ENCODE measurements around the gene SYNE3. TPM values are rescaled to one million over a fixed set of nuclear protein-coding genes. Genes with fewer than 3 reads are reported as not detected.

SYNE3 gene
- total and polyA plus RNA-seq, 9 of the 15 experiments (the other 6 are each of a cell fraction or from before 2014, with no cell fraction given), result 0.04 to 3.1 (median 0.55) TPM

DNA sequence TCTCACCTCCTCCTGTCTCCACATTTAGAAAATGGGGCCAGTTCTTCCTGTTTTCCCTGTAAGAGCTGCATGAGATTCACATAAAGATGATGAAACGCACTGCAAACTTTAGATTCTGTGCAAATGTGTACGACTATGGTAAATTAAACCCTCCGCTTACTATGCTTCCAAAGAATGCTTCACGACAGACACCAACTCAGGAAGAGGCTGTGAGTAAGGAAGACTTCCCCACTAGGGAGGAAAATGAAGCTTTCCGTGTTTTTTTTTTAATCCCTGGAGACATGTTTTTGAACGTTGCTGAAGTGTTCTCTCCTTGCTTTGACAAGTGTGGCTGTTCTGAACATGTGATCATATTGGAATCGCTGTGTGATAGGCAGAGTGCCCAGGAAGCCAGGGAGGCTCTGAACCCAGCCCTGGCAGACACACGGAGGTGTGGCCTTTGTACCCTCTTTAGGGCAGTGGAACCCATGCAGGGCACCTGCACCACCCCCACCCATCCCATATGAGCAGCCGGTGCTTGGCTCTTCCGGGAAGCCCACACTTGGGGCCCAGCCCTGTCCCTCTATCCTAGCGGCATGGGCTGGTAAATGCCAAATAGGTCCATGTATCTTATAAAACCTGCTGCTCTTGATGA, 7.5 kb upstream of the SYNE3 start (continued):
- TF ChIP-seq RB1 (IDR thresholded peaks at IDR 0.05; ENCODE audit: low read depth) (no peak), CXXC5 (CRISPR knock-in tag; IDR thresholded peaks at IDR 0.05) (peak; percentile 57), ZNF395 (CRISPR knock-in tag; IDR thresholded peaks at IDR 0.05) (peak; percentile 79; the same call in 1 of the 2 replicates)

GRCh38 chr14:95523051-95523814, 6.8 kb upstream of the SYNE3 start:
- WGBS (ENCODE audit: insufficient coverage, low coverage, missing lambda C conversion rate), result 6% methylated on average over 12 of the region's 12 CpGs
- Histone ChIP-seq H3K9ac (ENCODE audit: insufficient read depth in 1 of 2, low read depth in 2 of 2, low read length in 2 of 2) (peak overlapping the region; percentile 43 to 51; a peak in 3 of 4 replicates), H3K4me2 (ENCODE audit: insufficient read depth, low read length) (peak overlapping the region; percentile 74), H3K4me3 (peak overlapping the region; percentile 9; the same call in 1 of the 2 replicates), H3K79me2 (ENCODE audit: control insufficient read depth, insufficient read depth, low read length) (no peaks in the 10 kb centered on the region; the same call in 2 of the 3 replicates), H3K27ac (ENCODE audit: extremely low read depth, low read depth, low read length) (peak overlapping the region; percentile 63), H3K36me3 (ENCODE audit: control insufficient read depth, insufficient read depth, low read length) (no peaks in the 10 kb centered on the region), H3K27me3 (ENCODE audit: control insufficient read depth in 2 of 2, insufficient read depth in 2 of 2, low read length in 2 of 2) (no peaks in the 10 kb centered on the region), H3K4me1 (replicated peaks in 1 of 2; ENCODE audit: control insufficient read depth in 2 of 2, insufficient read depth in 2 of 2, low read length in 2 of 2) (peaks cover 0 to 53% of the 10 kb centered on the region in 2 experiments; a peak in 3 of 5 replicates), H3K9me3 (replicated peaks; ENCODE audit: control insufficient read depth, insufficient read depth, low read depth, low read length) (no peaks in the 10 kb centered on the region), H4K20me1 (replicated peaks; ENCODE audit: control insufficient read depth, insufficient read depth, low read length) (no peaks in the 10 kb centered on the region), H2AFZ (ENCODE audit: low read depth, low read length) (peak overlapping the region; percentile 76), H3K9me1 (ENCODE audit: control insufficient read depth, insufficient read depth, low read length) (no peaks in the 10 kb centered on the region)
- intact Hi-C loops (cut with micrococcal nuclease) (no loop called here), in situ Hi-C loops (cut with MboI) (no loop called here)
- FAIRE-seq, result peak; percentile 85
- CTCF ChIA-PET (ENCODE audit: low intra/inter-chr PET ratio), result no interaction called here
- peak in 2 of 4 experiments; percentile 42 to 65 for DNase-seq (ENCODE audit: extremely low read depth in 1 of 4, low spot score in 3 of 4)
- BruUV-seq (replicated peaks), result no TSS peak
- peak; percentile 55 for ATAC-seq
- POLR2A ChIA-PET, result interaction anchor here (0.6 to 2.2 kb wide), 12 partner anchors 9 to 72 kb away, joined by 3 to 11 read pairs (median 3); partner anchors contain the start of gene GLRX5
- TF ChIP-seq MAFF (IDR thresholded peaks at IDR 0.05; ENCODE audit: low read length), result no peak
- TF ChIP-seq POLR2G (IDR thresholded peaks at IDR 0.05; ENCODE audit: low read depth, low read length), result peak; percentile 52; the same call in 1 of the 2 replicates
- peak; percentile 12; the same call in 1 of the 2 replicates for TF ChIP-seq GTF2E2 (tag; IDR thresholded peaks at IDR 0.05)
- no peak for TF ChIP-seq CREB1 (IDR thresholded peaks at IDR 0.05)
- TF ChIP-seq CREB1 (CRISPR knock-in tag; IDR thresholded peaks at IDR 0.05), result no peak
- TF ChIP-seq ZBTB49 (CRISPR knock-in tag; IDR thresholded peaks at IDR 0.05; ENCODE audit: borderline replicate concordance), result no peak
- peak; percentile 17; the same call in 1 of the 2 replicates for TF ChIP-seq ZNF589 (CRISPR knock-in tag; IDR thresholded peaks at IDR 0.05; ENCODE audit: low read depth)
- no peak for TF ChIP-seq JUNB (CRISPR knock-in tag; conservative IDR thresholded peaks at IDR 0.05)
- TF ChIP-seq ZFPM2 (CRISPR knock-in tag; IDR thresholded peaks at IDR 0.05), result no peak
- TF ChIP-seq FOXK2 (conservative IDR thresholded peaks at IDR 0.05 in 1 of 2, IDR thresholded peaks at IDR 0.05 in 1 of 2; ENCODE audit: low read depth in 2 of 2), result 0 out of 4 replicates have a peak, but pooled peaks of 1 of the 2 experiments have one; percentile 21
- TF ChIP-seq FOXK1 (CRISPR knock-in tag; IDR thresholded peaks at IDR 0.05; ENCODE audit: borderline replicate concordance), result no peak
